Measurements from ENCODE around the gene ABCB9. TPM values are rescaled to one million over a fixed set of nuclear protein-coding genes. Genes with fewer than 3 reads are reported as not detected.

ABCB9 gene
- total RNA-seq, 2 donors from 2014 or later: 8.2 to 50.0 TPM

- intact Hi-C loops (cut with DNase I): no loop called here
- H3K9me3 ChIP-seq: no peaks in the 10 kb centered on the region
- no peak for TF ChIP-seq POLR2A (IDR thresholded peaks at IDR 0.05)
- no peak for TF ChIP-seq POLR2AphosphoS5 (IDR thresholded peaks at IDR 0.05)
- no peak for TF ChIP-seq CTCF (IDR thresholded peaks at IDR 0.05)
- peaks cover 29% of the 10 kb centered on the region for H3K4me1 ChIP-seq (replicated peaks)
- no peak overlapping the region for H3K27ac ChIP-seq
- H3K4me3 ChIP-seq: no peak overlapping the region
- 78% methylated on average over 15 of the region's 15 CpGs for WGBS
- DNase-seq (ENCODE audit: low spot score): no peak
- no peaks in the 10 kb centered on the region for H3K36me3 ChIP-seq
- H3K27me3 ChIP-seq (replicated peaks; ENCODE audit: insufficient read depth): no peaks in the 10 kb centered on the region
Observed at GRCh38 chr12:122976648-122976975, 10.3 kb upstream of the ABCB9 start.

- DNase-seq (ENCODE audit: low spot score): no peak
- Histone ChIP-seq H3K27ac (peak overlapping the region; percentile 96 to 97), H3K27me3 (replicated peaks; ENCODE audit: insufficient read depth) (no peaks in the 10 kb centered on the region), H3K36me3 (no peaks in the 10 kb centered on the region), H3K9me3 (no peaks in the 10 kb centered on the region), H3K4me1 (replicated peaks) (peaks cover 24% of the 10 kb centered on the region), H3K4me3 (peak overlapping the region; percentile 78 to 98)
- TF ChIP-seq CTCF (IDR thresholded peaks at IDR 0.05) (no peak), POLR2A (IDR thresholded peaks at IDR 0.05) (no peak), POLR2AphosphoS5 (IDR thresholded peaks at IDR 0.05) (no peak)
- intact Hi-C loops (cut with DNase I): no loop called here
- WGBS: 7% methylated on average over 8 of the region's 8 CpGs
Observed at GRCh38 chr12:122975790-122976647, 9.8 kb upstream of the ABCB9 start.

GRCh38 chr12:122974892-122975789 is 8.9 kb upstream of the ABCB9 start, which contains the start of gene OGFOD2:
TSS of gene OGFOD2 (plus strand) at chr12:122975244. CDS start at chr12:122975252, 8 bp downstream.
- Histone ChIP-seq H3K36me3 (no peaks in the 10 kb centered on the region), H3K27me3 (replicated peaks; ENCODE audit: insufficient read depth) (no peaks in the 10 kb centered on the region), H3K4me1 (replicated peaks) (peaks cover 24% of the 10 kb centered on the region), H3K4me3 (peak within 1 kb of the TSS; percentile 78 to 98), H3K27ac (peak within 1 kb of the TSS; percentile 96 to 97), H3K9me3 (no peaks in the 10 kb centered on the region)
- intact Hi-C loops (cut with DNase I): no loop called here
- under 1% methylated on average over 59 of the region's 66 CpGs for WGBS
- DNase-seq (ENCODE audit: low spot score): peak; percentile 87
- TF ChIP-seq POLR2AphosphoS5 (IDR thresholded peaks at IDR 0.05): peak; percentile 81
- TF ChIP-seq POLR2A (IDR thresholded peaks at IDR 0.05): no peak
- peak in 1 of 4 experiments; percentile 14 for TF ChIP-seq CTCF (IDR thresholded peaks at IDR 0.05)

GRCh38 chr12:122974274-122974891 is 8.1 kb upstream of the ABCB9 start:
- TF ChIP-seq POLR2A (IDR thresholded peaks at IDR 0.05) (peak; percentile 21), CTCF (IDR thresholded peaks at IDR 0.05) (no peak), POLR2AphosphoS5 (IDR thresholded peaks at IDR 0.05) (peak; percentile 96)
- under 1% methylated on average over 27 of the region's 32 CpGs for WGBS
- no peaks in the 10 kb centered on the region for H3K9me3 ChIP-seq
- peak; percentile 98 for DNase-seq (ENCODE audit: low spot score)
- no peaks in the 10 kb centered on the region for H3K27me3 ChIP-seq (replicated peaks; ENCODE audit: insufficient read depth)
- H3K4me1 ChIP-seq (replicated peaks): peaks cover 17% of the 10 kb centered on the region
- intact Hi-C loops (cut with DNase I): no loop called here
- H3K36me3 ChIP-seq: no peaks in the 10 kb centered on the region
- H3K4me3 ChIP-seq: peak overlapping the region; percentile 78 to 98
- H3K27ac ChIP-seq: peak overlapping the region; percentile 96 to 97

All from prostate gland (tissue), 2 donors.